ENCODE results near the gene HOXD13.

Gene HOXD13

DNA sequence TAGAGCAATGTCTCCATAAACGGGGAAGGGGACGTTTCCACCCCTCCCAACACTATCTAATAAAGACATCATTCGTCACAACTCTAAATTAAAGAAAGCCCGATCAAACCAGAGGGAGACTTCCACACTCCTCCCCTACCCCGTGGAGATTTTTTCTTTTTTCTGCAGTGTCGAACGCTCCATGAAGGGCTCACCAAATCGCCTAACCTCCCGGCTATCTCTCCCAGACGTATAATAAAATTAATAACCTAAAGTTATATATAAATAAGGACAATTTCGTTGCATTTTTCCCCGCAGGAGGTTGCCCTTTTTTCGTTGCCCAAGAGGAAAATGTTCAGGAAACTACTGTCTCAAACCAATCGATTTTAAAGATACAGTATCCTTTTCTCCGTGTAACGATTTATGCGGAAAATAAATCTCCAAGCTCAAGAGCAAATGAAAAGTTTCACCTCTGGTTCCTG, 11.1 kb upstream of the HOXD13 start:
- DNase-seq (ENCODE audit: low spot score): no peak

DNA sequence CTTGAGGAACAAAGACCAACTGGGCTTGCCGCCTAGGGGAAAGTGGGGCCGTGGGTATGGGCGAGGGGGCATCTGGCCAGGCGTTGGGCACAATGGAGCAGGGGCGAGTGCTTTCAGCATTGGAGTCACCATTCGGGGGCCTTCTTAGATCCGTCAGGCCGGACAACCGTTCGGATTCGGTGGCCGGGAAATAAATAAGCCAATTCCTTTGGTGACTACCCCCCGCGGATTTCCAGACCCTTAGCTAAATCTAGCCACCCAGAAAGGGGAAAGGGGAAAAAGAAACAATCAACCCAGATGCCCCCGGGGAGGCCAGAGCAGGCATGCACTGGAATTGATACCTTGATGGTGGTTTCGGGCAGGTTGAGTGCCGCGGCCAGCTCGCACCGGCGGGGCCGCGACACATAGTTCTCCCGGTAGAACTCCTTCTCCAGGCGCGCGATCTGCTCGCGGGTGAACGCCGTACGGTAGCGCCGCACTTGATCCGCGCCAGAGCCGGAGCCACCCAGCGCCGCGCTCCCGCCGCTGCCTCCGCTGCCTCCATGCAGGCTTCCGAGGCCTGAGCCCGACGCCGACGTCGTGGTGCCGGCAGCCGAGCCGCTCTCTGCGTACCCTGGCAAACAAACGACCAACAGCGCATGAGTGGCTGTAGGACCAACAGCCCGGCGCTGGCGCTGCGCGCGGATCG, 10.5 kb upstream of the HOXD13 start:
- no peak for DNase-seq (ENCODE audit: low spot score)

DNA sequence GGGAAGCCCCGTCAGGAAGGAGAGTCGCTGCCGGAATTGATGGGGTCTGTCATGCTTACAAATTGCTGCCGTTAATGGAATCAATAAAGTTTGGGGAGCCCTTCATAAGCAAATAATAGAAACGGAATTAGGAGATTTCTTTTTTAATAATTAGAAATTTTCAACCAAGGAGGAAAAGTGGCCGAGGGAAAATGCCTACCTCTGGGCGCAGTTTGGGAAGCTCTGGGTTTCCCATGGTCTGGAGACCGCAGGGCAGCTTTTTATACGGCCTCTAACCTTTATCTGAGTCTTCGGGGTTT, 10.0 kb upstream of the HOXD13 start:
- no peak for DNase-seq (ENCODE audit: low spot score)

GRCh38 chr2:176082824-176083751, 9.4 kb upstream of the HOXD13 start:
- DNase-seq (ENCODE audit: low spot score): no peak

- DNase-seq (ENCODE audit: low spot score): no peak
Observed at GRCh38 chr2:176083796-176084261, 8.7 kb upstream of the HOXD13 start, which contains the start of gene EVX2. TSS of gene EVX2 (minus strand) at chr2:176083962. CDS start at chr2:176083776, 186 bp downstream.

- DNase-seq (ENCODE audit: low spot score): no peak
Observed at GRCh38 chr2:176084611-176085119, 7.9 kb upstream of the HOXD13 start.

- no peak for DNase-seq (ENCODE audit: low spot score)
Observed at GRCh38 chr2:176085120-176085788, 7.3 kb upstream of the HOXD13 start.

GRCh38 chr2:176085861-176086771, 6.4 kb upstream of the HOXD13 start:
- DNase-seq (ENCODE audit: low spot score): no peak

- DNase-seq (ENCODE audit: low spot score): no peak
Observed at GRCh38 chr2:176087330-176088047, 5.0 kb upstream of the HOXD13 start.

DNA sequence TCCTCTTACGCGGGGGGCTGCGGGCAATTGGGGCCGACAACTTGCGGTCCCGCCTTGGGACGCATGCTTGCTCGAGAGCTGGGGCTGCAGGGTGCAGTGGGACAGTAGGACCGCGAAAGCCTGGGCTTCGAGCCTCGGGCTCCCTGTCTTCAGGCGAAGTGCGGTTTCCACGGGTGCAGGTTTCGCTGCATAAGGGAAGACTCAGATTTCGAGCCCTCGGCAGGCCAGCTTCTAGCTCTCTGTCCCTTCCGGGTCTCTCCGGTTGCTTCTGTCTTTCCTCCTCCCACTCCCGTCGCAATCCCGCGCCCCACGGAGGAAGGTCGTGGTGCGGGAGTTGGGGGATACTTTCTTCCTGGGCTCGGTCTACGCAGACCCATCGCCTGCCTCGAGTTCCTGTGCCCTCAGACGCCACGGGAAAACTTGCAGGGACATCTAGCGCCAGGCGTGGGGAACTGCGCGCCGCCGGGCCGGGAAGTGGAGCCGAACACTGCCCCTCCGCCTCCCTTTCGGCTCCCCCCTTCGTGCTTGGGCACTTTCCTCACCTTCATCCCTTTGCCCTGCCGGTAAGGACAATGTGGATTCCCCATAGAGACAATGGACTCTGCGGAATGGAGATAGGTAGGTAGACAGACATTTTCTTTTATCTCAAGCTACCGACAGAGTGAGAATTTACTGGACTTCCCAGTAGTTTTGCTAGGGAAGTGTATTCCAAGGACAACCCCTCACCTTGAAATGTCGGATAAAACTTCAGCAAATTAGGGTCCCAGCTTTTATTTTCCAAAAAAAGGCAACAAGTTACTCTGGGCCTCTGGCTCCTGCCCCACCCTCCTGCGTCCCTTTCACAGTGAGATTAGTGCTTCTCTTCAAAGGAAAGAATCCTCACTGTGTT, 4.2 kb upstream of the HOXD13 start:
- peak; percentile 81 for DNase-seq (ENCODE audit: low spot score)

GRCh38 chr2:176088937-176089842, 3.3 kb upstream of the HOXD13 start:
- no peak for DNase-seq (ENCODE audit: low spot score)

- DNase-seq (ENCODE audit: low spot score): no peak
Observed at GRCh38 chr2:176089843-176090395, 2.6 kb upstream of the HOXD13 start.

GRCh38 chr2:176090862-176091261, 1.7 kb upstream of the HOXD13 start:
- DNase-seq (ENCODE audit: low spot score): no peak

DNA sequence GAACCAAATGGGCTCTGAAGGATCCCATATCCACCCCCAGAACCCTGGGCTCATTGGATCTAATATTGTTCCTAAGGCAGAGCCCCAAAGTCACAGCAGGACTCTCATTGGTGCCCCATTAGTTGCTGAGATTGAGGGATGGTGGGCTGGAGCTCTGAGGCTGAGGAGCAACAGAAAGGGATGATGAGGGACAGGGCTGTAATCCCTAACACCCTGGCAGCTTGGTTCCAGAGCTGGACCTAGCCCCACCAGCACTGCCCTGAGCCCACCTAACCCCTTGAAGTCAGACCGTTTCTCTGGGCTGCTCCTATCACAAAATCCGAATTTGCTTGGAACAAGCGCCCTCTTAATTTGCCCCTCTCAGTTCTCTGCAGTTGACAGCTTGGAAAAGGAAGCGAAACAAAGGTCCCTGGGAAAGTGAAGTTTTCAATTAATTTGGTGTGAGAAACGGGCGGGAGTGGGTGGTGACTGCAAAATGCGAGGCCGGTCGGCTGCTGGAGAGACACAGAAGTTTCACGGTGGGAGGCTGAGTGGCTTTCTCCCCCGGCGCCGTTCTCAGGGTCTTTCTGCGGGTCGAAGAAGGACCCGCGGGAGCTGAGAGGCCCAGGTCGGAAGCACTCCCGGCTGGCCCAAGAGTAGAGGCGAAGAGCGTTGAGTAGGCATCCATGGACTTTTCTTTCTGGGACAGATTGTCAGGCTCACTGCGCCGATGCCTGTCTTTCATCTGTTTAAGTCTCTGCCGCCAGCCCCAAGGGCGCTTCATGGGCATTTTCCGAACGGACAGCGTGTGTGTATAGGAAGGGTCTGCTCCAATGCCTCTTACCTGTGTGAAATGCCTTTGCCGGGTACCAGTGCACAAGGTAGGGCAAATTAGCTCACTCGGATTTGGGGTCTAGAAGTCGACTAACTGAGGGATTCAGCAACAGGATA, 927 bp upstream of the HOXD13 start:
- DNase-seq (ENCODE audit: low spot score): no peak

GRCh38 chr2:176093145-176093897, 800 bp downstream of the HOXD13 start:
- DNase-seq (ENCODE audit: low spot score): no peak

- no peak for DNase-seq (ENCODE audit: low spot score)
Observed at GRCh38 chr2:176093898-176094249, 1.4 kb downstream of the HOXD13 start.

Measured in AG08396 (cell line).